Measurements from ENCODE around the gene RPL22.

Gene RPL22

GRCh38 chr1:6200188-6200809 is 904 bp upstream of the RPL22 start:
- no peak for DNase-seq

DNA sequence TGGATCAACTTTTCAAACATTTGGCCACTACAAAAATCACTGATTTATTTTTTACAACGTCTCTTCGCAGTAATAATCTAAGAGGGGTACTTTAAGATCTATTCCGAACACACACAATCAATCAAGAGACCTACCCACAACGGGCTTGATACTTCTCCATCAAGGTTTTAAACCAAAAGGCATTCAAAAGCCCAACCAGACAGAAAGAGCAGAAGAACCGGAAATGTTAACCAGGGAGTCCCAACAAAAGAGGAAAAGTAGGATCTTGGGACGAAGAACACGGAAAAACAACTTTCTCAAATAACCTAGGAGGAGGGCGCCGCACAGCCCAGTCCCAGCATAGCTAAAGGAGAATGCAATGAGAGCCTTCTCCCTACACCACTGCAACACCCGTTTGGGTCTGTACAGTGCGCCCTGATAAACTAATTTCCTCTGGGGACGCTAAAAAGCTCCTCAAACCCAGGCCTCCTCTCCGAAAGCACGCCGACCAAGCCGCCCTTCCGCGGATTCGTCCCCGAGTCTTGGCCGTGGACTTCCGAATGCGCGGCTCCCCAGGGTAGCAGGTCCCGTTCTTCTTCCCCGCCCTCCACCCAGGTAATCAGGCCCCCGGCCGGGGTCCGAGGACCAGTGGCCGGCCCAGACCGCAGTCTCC is 623 bp downstream of the RPL22 start:
- no peak for DNase-seq

- DNase-seq = no peak
These were observed 1.5 kb downstream of the RPL22 start for GRCh38 chr1:6197746-6198427.

DNA sequence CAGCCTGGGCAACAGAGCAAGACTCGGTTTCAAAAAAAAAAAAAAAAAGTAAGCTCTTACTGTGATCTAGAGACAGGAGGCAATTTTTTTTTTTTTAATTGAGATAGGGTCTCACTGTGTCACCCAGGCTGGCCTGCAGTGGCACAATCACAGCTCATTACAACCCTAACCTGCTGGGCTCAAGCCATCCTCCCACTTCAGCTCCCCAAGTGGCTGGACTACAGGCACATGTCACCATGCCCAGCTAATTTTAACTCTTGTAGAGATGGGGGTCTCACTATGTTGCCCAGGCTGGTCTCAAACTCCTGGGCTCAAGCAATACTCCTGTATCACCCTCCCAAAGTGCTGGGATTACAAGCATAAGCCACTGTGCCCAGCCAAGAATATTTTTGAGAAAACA is 7.4 kb downstream of the RPL22 start:
- DNase-seq = no peak

- no peak for DNase-seq
These were observed 10.9 kb downstream of the RPL22 start for GRCh38 chr1:6188466-6188865.

GRCh38 chr1:6185635-6186382 is 13.6 kb downstream of the RPL22 start:
- no peak for DNase-seq

GRCh38 chr1:6185151-6185550 is 14.2 kb downstream of the RPL22 start:
- no peak for DNase-seq

GRCh38 chr1:6184083-6184783 is 15.2 kb downstream of the RPL22 start:
- DNase-seq = no peak

DNA sequence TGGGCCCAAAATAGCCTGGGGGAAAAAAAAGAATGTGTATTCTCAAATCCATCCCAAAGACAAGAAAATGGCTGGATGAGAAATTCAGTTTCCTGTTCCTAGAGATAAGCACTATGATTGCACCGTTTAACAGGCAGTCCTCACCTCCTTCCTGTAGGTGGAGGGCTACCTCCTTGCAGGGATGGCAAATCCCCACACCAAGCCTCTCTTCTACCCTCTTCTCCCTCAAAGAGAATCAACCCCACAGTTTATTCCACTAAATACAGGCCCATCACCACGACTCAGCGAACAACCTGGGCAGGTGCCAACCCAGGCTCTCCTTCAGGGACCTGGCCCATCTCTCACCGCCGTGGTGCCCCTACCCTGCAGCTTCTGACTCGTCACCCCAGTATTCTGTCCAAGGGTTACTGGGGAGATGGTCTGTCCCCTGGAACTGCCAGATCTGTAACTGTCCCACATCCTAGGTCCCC is 15.8 kb downstream of the RPL22 start:
- no peak for DNase-seq

GRCh38 chr1:6181347-6181770 is 18.0 kb downstream of the RPL22 start:
- no peak for DNase-seq

GRCh38 chr1:6180707-6181311 is 18.6 kb downstream of the RPL22 start:
- DNase-seq = no peak

DNA sequence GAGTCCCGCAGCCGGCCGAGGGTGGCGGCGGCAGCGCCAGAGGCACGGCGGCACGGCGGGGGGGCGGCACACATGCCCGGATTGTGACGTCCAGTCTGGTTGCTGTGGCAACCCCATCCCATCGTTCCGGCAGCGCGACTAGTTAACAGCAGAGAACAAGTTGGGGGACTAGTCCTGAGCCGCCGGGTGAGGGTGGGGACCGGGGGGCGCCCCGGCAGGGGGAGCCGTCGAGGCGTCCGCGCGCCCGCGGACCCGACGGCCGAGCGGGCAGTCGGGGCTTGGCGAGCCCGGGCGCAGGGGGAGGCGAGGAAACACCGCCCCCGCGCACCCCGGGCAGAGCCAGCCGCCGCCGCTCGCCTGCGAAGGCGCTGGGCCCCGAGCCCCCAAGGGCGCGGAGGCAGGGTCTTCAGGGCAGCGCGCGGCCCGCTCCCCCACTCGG is 19.1 kb downstream of the RPL22 start, which contains the start of gene CHD5:
Gene CHD5 (minus strand): TSS at position 54 of the 439 bp plus-strand sequence. CDS start 298 bp downstream, outside the sequence.
- DNase-seq = no peak

DNA sequence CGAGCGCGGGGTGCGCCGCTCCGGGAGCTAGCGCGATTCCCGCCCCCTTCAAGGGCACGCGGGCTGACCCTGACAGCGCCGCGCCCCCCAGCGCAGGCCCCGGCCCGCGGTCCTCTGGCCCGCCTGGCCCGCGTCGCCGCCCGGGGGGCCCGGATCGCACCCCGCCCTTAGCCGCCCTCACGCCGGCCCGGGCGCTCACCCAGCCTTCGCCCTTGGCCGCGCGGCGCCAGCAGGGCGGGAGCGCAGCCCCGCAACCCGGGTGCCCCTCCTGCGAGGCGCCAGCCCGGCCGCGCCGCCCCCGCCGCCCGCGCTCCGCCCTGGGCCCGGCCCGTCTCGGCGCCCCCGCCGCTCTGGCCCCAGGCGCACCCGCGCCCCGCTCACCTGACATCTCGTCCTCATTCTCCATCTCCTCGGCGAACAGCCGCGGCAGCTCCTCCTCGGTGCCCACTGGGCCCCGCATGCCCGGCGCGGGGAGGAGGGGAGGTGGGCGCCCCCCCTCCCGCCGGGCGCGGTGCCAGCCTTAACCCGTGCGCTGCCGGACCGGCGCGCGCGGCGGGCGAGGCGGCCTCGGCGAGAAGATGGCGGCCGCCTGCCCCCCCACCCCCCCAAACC is 19.7 kb downstream of the RPL22 start:
- DNase-seq = no peak

GRCh38 chr1:6178751-6179563 is 20.4 kb downstream of the RPL22 start:
- no peak for DNase-seq

- no peak for DNase-seq
These were observed 21.6 kb downstream of the RPL22 start for GRCh38 chr1:6177681-6178380.

DNA sequence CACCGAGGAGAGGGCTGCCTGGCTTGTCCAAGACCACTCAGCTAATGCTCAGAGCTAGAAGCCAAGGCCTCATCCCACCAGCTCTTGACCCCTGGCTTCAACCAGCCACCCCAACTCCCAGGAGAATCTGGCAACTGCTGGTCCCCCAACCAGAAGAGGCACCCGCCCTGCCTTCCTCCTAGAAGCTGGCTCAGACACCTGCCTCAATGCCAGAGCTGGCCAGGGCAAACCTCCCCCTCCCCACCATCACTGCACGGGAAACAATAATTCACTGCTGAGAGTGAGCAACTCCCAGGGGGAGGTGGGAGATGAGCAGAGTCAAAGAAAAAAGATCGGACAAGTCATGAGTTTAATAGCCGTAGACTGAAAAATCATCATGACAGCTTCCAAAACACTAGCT is 22.6 kb downstream of the RPL22 start:
- no peak for DNase-seq

DNA sequence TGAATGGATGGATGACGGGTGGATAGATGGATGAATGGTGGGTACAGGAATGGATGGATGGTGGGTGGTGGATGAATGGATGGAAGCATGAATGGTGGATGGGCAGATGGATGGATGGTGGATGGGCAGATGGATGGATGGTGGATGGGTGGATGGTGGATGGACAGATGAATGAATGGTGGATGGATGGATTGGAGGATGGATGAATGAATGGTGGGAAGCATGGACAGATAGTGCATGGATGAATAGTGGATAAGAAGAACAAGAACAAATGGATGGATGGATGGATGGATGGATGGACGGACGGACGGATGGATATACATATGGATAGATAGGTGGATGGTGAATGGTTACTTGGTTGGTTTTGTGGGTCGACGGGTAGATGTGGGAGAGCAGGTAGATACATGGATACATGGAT is 24.0 kb downstream of the RPL22 start:
- no peak for DNase-seq

DNA sequence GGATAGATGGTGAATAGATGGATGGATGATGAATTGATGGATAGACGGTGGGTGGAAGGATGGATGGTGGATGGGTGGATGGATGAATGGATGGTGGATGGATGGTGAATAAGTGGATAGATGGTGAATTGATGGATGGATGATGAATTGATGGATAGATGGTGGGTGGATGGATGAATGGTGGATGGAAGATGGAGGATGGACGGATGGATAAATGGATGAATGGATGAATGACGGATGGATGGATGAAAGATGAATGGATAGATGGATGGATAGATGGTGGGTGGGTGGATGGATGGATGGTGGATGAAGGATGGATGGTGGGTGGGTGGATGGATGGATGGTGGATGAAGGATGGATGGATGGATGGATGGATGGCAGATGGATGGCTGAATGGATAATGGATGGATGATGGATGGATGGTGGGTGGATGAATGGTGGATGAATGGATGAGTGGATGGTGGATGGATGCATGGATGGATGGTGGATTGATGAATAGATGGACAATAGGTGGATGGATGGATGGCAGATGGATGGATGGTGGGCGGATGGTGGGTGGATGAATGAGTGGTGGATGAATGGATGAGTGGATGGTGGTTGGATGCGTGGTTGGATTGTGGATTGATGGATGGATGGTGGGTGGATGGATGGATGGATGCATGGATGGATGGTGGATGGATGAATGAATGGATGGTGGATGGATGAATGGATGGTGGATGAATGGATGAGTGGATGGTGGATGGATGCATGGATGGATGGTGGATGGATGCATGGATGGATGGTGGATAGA is 24.6 kb downstream of the RPL22 start:
- no peak for DNase-seq

DNA sequence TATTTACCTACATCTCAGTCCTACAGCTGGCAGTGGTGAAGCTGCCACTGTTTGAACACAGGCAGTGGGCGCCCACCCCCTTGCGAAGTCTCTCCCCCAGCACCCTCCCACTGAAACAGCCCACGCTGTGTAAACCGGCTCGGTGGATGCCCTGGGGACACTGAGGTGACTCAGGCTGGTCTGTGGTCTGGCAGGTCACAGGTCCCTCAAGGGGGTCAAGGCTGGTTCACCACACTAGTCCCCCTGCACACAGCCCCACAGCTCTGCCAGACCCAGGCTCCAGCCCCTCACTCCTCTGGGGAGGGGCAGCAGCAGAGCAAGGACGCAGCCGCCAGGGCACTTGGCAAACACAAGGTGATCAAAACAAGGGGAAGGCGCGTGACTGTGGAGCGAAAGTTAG is 26.8 kb downstream of the RPL22 start:
- no peak for DNase-seq
